Stomach smooth muscle (tissue), 2 donors: ENCODE data around the gene KLHL22.
"Not testable (repeated sequence)": the region's sequence is repeated elsewhere in the genome, so short reads cannot be mapped to it uniquely, and the experiment has no call there.

Experiments used
- H3K27ac ChIP-seq: one replicate; pipeline ENCODE4 v1.7.0; 2013; ENCODE audit warnings: mild to moderate bottlenecking, low read length, inconsistent platforms
- H3K27me3 ChIP-seq, 2 donors: one replicate each; pipeline ENCODE4 v1.7.0; 2013; ENCODE audit warnings: low read length in 2 of 2; ENCODE audit not compliant: insufficient read depth in 2 of 2, control insufficient read depth in 1 of 2
- H3K36me3 ChIP-seq, 2 donors: one replicate each; pipeline ENCODE4 v1.7.0; 2013; ENCODE audit warnings: low read length in 2 of 2; ENCODE audit not compliant: control insufficient read depth in 2 of 2, insufficient read depth in 2 of 2
- H3K4me1 ChIP-seq: one replicate; pipeline ENCODE4 v1.7.0; 2013; ENCODE audit warnings: low read length; ENCODE audit not compliant: control insufficient read depth, insufficient read depth
- H3K4me3 ChIP-seq, 2 donors: one replicate each; pipeline ENCODE4 v1.7.0; 2013; ENCODE audit warnings: low read length in 2 of 2
- H3K9ac ChIP-seq, 2 donors: one replicate each; pipeline ENCODE4 v1.7.0; 2013; ENCODE audit warnings: low read length in 2 of 2, mild to moderate bottlenecking in 1 of 2
- H3K9me3 ChIP-seq, 2 donors: one replicate each; pipeline ENCODE4 v1.7.0; 2013; ENCODE audit warnings: low read length in 2 of 2; ENCODE audit not compliant: control insufficient read depth in 2 of 2
- donor health status: healthy.
- donor health status: Pancreatic carcinoma.

The KLHL22 gene

DNA sequence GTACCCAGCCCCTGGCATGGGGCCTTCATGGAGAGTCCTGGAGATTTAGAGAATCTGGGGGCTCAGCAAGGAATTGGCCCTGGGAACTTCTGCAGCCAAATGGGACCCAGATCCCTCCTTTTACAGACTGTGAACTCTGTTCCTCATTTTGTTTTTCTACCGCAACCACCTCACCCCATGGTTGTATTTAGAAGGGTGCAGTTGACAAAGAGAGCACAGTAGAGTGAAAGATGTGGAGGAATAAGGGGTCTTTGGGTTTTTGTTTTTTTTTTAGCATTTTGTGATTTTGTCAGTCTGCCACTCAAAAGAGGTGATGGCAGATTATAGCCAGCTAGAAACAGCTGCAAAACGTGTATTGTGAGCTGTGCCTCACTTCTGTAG, 99.7 kb downstream of the KLHL22 start:
- Histone ChIP-seq H3K9ac (no peak overlapping the region), H3K27ac (no peak overlapping the region), H3K4me3 (no peak overlapping the region), H3K9me3 (no peaks in the 10 kb centered on the region), H3K4me1 (peaks cover 23% of the 10 kb centered on the region), H3K27me3 (no peaks in the 10 kb centered on the region), H3K36me3 (peaks cover under 1 to 5% of the 10 kb centered on the region in 2 donors)

DNA sequence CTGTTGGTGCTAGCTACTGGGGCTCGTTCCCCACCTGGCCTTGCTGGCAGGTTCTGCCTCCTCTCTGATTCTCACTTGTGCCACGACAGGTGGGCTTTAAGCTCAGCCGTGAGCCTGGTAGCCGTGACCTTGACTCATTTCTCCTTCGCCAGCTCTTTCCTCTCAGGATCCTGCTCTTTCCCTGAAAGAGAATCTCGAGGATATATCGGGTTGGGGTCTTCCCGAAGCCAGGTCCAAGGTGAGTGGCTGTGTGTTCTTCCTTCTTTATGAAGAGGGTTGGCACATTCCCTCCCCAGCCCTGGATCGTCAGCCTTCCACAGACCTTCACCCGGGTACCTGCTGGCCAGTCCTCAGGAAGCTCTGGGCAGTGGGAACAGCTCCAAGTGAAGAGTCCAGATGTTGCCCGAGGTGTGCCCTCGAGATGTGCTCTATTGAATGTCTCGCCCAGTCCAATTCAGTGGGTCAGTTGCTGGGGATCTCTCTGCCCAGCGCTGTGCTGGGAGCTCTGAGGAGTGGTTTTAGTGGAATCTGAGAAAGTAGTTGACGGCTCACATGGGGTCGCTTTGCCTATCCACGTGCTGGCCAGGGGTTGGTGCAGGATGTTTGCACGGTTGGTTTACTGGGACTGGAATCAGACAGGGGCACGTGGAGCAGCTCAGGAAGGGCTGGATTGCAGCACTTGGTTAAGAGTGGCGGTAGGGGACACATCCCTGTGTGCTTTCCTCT, 100.3 kb downstream of the KLHL22 start:
- H3K36me3 ChIP-seq = peaks cover 0 to under 1% of the 10 kb centered on the region in 2 donors
- H3K9me3 ChIP-seq = no peaks in the 10 kb centered on the region
- H3K9ac ChIP-seq = no peak overlapping the region
- H3K4me3 ChIP-seq = peak overlapping the region; percentile 83 to 90
- H3K4me1 ChIP-seq = peaks cover 23% of the 10 kb centered on the region
- H3K27ac ChIP-seq = no peak overlapping the region
- no peaks in the 10 kb centered on the region for H3K27me3 ChIP-seq

GRCh38 chr22:20393705-20394476, 101.7 kb downstream of the KLHL22 start, which contains the start of gene ZNF74:
TSS of gene ZNF74 (plus strand) at chr22:20394151. CDS start at chr22:20394629, 478 bp downstream.
- Histone ChIP-seq H3K4me3 (peak within 1 kb of the TSS; percentile 83 to 90), H3K4me1 (peaks cover 23% of the 10 kb centered on the region), H3K9ac (peak within 1 kb of the TSS; percentile 72 to 78), H3K27ac (peak within 1 kb of the TSS; percentile 64), H3K27me3 (no peaks in the 10 kb centered on the region), H3K36me3 (no peaks in the 10 kb centered on the region), H3K9me3 (no peaks in the 10 kb centered on the region)

DNA sequence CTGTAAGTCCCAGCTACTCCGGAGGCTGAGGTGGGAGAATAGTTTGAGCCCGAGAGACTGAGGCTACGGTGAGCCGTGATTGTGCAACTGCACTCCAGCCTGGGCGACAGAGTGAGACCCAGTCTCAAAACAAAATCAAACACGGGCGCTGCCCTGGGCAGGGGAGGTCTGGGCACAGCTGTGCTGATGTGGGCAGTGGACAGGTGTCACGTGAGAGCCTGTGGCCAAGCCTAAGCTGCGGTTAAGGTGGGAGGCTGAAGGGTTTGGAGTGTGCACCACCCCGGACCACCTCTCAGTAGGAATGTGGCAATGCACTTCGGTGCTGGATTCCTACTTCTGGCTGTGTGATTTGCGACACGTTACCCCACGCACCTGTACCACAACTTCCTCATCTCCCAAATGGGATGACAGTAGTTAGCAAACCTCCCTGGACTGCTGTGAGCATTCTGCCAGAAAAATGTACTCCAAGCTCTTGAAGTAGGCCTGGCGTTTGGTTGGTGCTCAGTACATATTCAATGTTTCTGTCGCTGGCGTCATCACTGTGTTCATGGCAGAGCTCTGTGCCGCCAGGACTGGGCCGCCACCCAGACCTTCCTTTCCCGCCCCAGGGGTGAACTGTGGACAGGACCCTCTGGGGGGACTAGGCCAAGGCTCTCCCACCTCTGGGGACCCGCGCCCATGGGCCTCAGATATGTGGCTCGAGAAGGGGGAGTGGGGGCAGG, 102.5 kb downstream of the KLHL22 start:
- peak overlapping the region; percentile 83 to 90 for H3K4me3 ChIP-seq
- H3K9me3 ChIP-seq = no peaks in the 10 kb centered on the region
- H3K27me3 ChIP-seq = no peaks in the 10 kb centered on the region
- H3K27ac ChIP-seq = peak overlapping the region; percentile 64
- H3K36me3 ChIP-seq = no peaks in the 10 kb centered on the region
- peaks cover 23% of the 10 kb centered on the region for H3K4me1 ChIP-seq
- peak overlapping the region; percentile 72 to 78 for H3K9ac ChIP-seq

GRCh38 chr22:20392365-20392881, 103.2 kb downstream of the KLHL22 start:
- H3K36me3 ChIP-seq, H3K9me3 ChIP-seq, H3K9ac ChIP-seq, H3K27ac ChIP-seq, H3K27me3 ChIP-seq, H3K4me3 ChIP-seq: not testable (repeated sequence)
- peaks cover 23% of the 10 kb centered on the region for H3K4me1 ChIP-seq
